Ishikawa (cell line): Measurements from ENCODE around the gene RAB6A.

Source experiments
- CEBPB ChIP-seq: IDR thresholded peaks from 2 replicates; pipeline ENCODE4 v1.6.1; 2012
- CREB1 ChIP-seq: IDR thresholded peaks from 2 replicates; pipeline ENCODE4 v1.6.1; 2012; ENCODE audit warnings: low read depth
- EGR1 ChIP-seq: IDR thresholded peaks from 2 replicates; pipeline ENCODE4 v1.6.1; 2012
- EP300 ChIP-seq: IDR thresholded peaks from 2 replicates; pipeline ENCODE4 v1.6.1; 2012; ENCODE audit warnings: borderline replicate concordance
- FOXM1 ChIP-seq: IDR thresholded peaks from 2 replicates; pipeline ENCODE4 v1.6.1; 2012; ENCODE audit warnings: low read depth, borderline replicate concordance
- MAX ChIP-seq: IDR thresholded peaks from 2 replicates; pipeline ENCODE4 v1.6.1; 2012
- NFIC ChIP-seq: IDR thresholded peaks from 2 replicates; pipeline ENCODE4 v1.6.1; 2012
- RAD21 ChIP-seq: IDR thresholded peaks from 2 replicates; pipeline ENCODE4 v1.6.1; 2012; ENCODE audit warnings: low read depth
- REST ChIP-seq: IDR thresholded peaks from 2 replicates; pipeline ENCODE4 v1.6.1; 2012; ENCODE audit warnings: low read depth, mild to moderate bottlenecking
- TAF1 ChIP-seq: IDR thresholded peaks from 2 replicates; pipeline ENCODE4 v1.6.1; 2012; ENCODE audit warnings: low read depth, mild to moderate bottlenecking
- TCF12 ChIP-seq: IDR thresholded peaks from 2 replicates; pipeline ENCODE4 v1.6.1; 2012; ENCODE audit warnings: low read depth
- TEAD4 ChIP-seq: IDR thresholded peaks from 2 replicates; pipeline ENCODE4 v1.6.1; 2012
- USF1 ChIP-seq: IDR thresholded peaks from 2 replicates; pipeline ENCODE4 v1.6.1; 2012
- YY1 ChIP-seq: IDR thresholded peaks from 2 replicates; pipeline ENCODE4 v1.6.1; 2012; ENCODE audit warnings: low read depth
- ZBTB7A ChIP-seq: IDR thresholded peaks from 2 replicates; pipeline ENCODE4 v1.6.1; 2012; ENCODE audit warnings: low read depth

Gene RAB6A

GRCh38 chr11:73663604-73664495 is 97.0 kb downstream of the RAB6A start:
- no peak for TF ChIP-seq TEAD4

- no peak for TF ChIP-seq CEBPB
- no peak for TF ChIP-seq FOXM1
- TF ChIP-seq USF1, result no peak
- TF ChIP-seq ZBTB7A, result no peak
- TF ChIP-seq NFIC, result no peak
- no peak for TF ChIP-seq EGR1
- TF ChIP-seq TEAD4, result no peak
- TF ChIP-seq YY1, result no peak
- no peak for TF ChIP-seq TCF12
- no peak for TF ChIP-seq CREB1
- TF ChIP-seq RAD21, result no peak
- TF ChIP-seq TAF1, result no peak
- TF ChIP-seq EP300, result no peak
- no peak for TF ChIP-seq REST
- TF ChIP-seq MAX, result no peak
Measured at GRCh38 chr11:73662445-73663157, 98.3 kb downstream of the RAB6A start.

GRCh38 chr11:73661035-73661628 is 99.7 kb downstream of the RAB6A start:
- TF ChIP-seq TAF1 (no peak), FOXM1 (no peak), TEAD4 (peak; percentile 47; the same call in 1 of the 2 replicates), RAD21 (peak; percentile 99), MAX (no peak), EP300 (no peak)

GRCh38 chr11:73660497-73661034 is 100.3 kb downstream of the RAB6A start:
- TF ChIP-seq FOXM1 (no peak), NFIC (no peak), CEBPB (no peak), YY1 (no peak), EP300 (no peak), TCF12 (no peak), ZBTB7A (no peak), MAX (no peak), TAF1 (no peak), USF1 (no peak), REST (no peak), RAD21 (no peak), EGR1 (no peak), TEAD4 (no peak), CREB1 (no peak)

GRCh38 chr11:73659961-73660360 is 100.9 kb downstream of the RAB6A start:
- TF ChIP-seq RAD21 (no peak), EP300 (no peak), NFIC (no peak), TAF1 (no peak), EGR1 (no peak), CEBPB (no peak), ZBTB7A (no peak), REST (no peak), FOXM1 (no peak), CREB1 (no peak), YY1 (no peak), TEAD4 (no peak), MAX (no peak), TCF12 (no peak), USF1 (no peak)
